ENCODE measurements around the gene IQCN. TPM values are rescaled to one million over a fixed set of nuclear protein-coding genes. Genes with fewer than 3 reads are reported as not detected.
A peak's percentile ranks its signal among the peaks of the same experiment; 100 is the strongest.

Gene IQCN
- total and polyA plus RNA-seq, 2 experiments from 2014 or later: 0.35 TPM; not detected in 1

DNA sequence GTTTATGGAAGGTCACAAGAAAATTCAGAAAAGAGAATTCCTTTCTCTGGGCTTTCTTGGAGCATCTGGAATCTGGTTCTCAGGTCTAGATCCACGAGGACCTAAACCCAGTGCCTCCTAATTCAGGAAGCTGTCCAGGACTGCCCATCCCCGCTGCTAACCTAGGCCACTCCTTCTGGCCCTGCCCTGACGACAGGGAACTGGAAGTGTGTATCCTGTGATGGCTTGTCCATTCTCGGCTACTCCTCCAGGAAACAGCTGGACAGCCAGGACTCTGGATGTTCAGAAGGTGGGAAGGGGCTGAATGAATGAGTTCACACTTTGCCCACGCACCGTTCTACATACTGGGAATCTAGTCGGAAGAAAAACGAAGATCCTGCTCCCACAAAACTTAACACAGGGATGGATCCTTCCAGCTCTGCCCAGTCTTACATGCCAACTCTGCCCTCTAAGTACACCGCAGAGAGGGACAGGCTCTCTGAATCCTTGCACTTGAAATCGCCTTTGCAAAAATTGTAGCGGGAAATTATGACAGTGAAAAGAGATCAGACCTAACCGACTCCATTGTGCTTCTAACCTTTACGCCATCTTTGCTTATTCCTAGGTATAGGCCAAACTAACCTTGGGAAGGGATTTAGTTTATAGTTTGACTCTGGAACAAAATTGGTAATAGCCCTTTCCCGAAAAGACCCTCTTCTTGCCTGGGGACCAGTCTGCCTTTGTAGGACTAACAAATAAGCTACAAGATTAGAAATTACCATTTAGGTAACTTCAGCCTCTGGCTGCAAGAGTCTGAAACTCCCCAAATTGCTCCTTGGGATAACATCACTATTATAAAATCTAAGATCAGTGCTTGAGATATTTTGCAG, 46.8 kb upstream of the IQCN start:
- Mint-ChIP-seq H3K4me1 (peaks cover 32% of the 10 kb centered on the region), H3K36me3 (ENCODE audit: low read depth) (peaks cover 33% of the 10 kb centered on the region), H3K27ac (peak overlapping the region; percentile 92; the same call in 1 of the 2 replicates), H3K27me3 (ENCODE audit: insufficient read depth, low read depth, poor library complexity) (peaks cover 21% of the 10 kb centered on the region), H3K4me3 (peak overlapping the region; percentile 92), H3K9me3 (no peaks in the 10 kb centered on the region)
- peaks cover 17% of the 10 kb centered on the region for H4K20me1 ChIP-seq (replicated peaks; ENCODE audit: insufficient read depth)
- no peak overlapping the region for H2AFZ ChIP-seq
- H3K4me1 ChIP-seq (ENCODE audit: insufficient read depth): peaks cover 14% of the 10 kb centered on the region
- DNase-seq (ENCODE audit: low spot score): no peak
- no peaks in the 10 kb centered on the region for H3K9me2 ChIP-seq (ENCODE audit: insufficient read depth)
- H3K27ac ChIP-seq (ENCODE audit: low read depth): peak overlapping the region; percentile 91; the same call in 1 of the 2 replicates
- TF ChIP-seq, protein P1, sequence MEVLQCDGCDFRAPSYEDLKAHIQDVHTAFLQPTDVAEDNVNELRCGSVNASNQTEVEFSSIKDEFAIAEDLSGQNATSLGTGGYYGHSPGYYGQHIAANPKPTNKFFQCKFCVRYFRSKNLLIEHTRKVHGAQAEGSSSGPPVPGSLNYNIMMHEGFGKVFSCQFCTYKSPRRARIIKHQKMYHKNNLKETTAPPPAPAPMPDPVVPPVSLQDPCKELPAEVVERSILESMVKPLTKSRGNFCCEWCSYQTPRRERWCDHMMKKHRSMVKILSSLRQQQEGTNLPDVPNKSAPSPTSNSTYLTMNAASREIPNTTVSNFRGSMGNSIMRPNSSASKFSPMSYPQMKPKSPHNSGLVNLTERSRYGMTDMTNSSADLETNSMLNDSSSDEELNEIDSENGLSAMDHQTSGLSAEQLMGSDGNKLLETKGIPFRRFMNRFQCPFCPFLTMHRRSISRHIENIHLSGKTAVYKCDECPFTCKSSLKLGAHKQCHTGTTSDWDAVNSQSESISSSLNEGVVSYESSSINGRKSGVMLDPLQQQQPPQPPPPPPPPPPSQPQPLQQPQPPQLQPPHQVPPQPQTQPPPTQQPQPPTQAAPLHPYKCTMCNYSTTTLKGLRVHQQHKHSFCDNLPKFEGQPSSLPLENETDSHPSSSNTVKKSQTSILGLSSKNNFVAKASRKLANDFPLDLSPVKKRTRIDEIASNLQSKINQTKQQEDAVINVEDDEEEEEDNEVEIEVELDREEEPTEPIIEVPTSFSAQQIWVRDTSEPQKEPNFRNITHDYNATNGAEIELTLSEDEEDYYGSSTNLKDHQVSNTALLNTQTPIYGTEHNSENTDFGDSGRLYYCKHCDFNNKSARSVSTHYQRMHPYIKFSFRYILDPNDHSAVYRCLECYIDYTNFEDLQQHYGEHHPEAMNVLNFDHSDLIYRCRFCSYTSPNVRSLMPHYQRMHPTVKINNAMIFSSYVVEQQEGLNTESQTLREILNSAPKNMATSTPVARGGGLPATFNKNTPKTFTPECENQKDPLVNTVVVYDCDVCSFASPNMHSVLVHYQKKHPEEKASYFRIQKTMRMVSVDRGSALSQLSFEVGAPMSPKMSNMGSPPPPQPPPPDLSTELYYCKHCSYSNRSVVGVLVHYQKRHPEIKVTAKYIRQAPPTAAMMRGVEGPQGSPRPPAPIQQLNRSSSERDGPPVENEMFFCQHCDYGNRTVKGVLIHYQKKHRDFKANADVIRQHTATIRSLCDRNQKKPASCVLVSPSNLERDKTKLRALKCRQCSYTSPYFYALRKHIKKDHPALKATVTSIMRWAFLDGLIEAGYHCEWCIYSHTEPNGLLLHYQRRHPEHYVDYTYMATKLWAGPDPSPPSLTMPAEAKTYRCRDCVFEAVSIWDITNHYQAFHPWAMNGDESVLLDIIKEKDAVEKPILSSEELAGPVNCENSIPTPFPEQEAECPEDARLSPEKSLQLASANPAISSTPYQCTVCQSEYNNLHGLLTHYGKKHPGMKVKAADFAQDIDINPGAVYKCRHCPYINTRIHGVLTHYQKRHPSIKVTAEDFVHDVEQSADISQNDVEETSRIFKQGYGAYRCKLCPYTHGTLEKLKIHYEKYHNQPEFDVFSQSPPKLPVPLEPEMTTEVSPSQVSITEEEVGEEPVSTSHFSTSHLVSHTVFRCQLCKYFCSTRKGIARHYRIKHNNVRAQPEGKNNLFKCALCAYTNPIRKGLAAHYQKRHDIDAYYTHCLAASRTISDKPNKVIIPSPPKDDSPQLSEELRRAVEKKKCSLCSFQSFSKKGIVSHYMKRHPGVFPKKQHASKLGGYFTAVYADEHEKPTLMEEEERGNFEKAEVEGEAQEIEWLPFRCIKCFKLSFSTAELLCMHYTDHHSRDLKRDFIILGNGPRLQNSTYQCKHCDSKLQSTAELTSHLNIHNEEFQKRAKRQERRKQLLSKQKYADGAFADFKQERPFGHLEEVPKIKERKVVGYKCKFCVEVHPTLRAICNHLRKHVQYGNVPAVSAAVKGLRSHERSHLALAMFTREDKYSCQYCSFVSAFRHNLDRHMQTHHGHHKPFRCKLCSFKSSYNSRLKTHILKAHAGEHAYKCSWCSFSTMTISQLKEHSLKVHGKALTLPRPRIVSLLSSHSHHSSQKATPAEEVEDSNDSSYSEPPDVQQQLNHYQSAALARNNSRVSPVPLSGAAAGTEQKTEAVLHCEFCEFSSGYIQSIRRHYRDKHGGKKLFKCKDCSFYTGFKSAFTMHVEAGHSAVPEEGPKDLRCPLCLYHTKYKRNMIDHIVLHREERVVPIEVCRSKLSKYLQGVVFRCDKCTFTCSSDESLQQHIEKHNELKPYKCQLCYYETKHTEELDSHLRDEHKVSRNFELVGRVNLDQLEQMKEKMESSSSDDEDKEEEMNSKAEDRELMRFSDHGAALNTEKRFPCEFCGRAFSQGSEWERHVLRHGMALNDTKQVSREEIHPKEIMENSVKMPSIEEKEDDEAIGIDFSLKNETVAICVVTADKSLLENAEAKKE (CRISPR knock-in tag; IDR thresholded peaks at IDR 0.05): no peak
- TF ChIP-seq JUNB (IDR thresholded peaks at IDR 0.05; ENCODE audit: unreplicated experiment) (no peak), STAT1 (IDR thresholded peaks at IDR 0.05; ENCODE audit: unreplicated experiment) (no peak), EZH2phosphoT487 (IDR thresholded peaks at IDR 0.05; ENCODE audit: unreplicated experiment) (no peak), ZNF114 (CRISPR knock-in tag; IDR thresholded peaks at IDR 0.05) (no peak), ZNF331 (CRISPR knock-in tag; IDR thresholded peaks at IDR 0.05; ENCODE audit: low read depth) (no peak), NANOG (IDR thresholded peaks at IDR 0.05; ENCODE audit: borderline replicate concordance) (no peak), POLR2AphosphoS5 (IDR thresholded peaks at IDR 0.05; ENCODE audit: low read depth) (no peak), EZH2 (IDR thresholded peaks at IDR 0.05; ENCODE audit: low read depth, unreplicated experiment) (no peak), CREB1 (CRISPR knock-in tag; IDR thresholded peaks at IDR 0.05; ENCODE audit: low read depth) (no peak)
- TF ChIP-seq, protein P2, sequence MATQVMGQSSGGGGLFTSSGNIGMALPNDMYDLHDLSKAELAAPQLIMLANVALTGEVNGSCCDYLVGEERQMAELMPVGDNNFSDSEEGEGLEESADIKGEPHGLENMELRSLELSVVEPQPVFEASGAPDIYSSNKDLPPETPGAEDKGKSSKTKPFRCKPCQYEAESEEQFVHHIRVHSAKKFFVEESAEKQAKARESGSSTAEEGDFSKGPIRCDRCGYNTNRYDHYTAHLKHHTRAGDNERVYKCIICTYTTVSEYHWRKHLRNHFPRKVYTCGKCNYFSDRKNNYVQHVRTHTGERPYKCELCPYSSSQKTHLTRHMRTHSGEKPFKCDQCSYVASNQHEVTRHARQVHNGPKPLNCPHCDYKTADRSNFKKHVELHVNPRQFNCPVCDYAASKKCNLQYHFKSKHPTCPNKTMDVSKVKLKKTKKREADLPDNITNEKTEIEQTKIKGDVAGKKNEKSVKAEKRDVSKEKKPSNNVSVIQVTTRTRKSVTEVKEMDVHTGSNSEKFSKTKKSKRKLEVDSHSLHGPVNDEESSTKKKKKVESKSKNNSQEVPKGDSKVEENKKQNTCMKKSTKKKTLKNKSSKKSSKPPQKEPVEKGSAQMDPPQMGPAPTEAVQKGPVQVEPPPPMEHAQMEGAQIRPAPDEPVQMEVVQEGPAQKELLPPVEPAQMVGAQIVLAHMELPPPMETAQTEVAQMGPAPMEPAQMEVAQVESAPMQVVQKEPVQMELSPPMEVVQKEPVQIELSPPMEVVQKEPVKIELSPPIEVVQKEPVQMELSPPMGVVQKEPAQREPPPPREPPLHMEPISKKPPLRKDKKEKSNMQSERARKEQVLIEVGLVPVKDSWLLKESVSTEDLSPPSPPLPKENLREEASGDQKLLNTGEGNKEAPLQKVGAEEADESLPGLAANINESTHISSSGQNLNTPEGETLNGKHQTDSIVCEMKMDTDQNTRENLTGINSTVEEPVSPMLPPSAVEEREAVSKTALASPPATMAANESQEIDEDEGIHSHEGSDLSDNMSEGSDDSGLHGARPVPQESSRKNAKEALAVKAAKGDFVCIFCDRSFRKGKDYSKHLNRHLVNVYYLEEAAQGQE (IDR thresholded peaks at IDR 0.05; ENCODE audit: unreplicated experiment): no peak
- TF ChIP-seq, protein P3, sequence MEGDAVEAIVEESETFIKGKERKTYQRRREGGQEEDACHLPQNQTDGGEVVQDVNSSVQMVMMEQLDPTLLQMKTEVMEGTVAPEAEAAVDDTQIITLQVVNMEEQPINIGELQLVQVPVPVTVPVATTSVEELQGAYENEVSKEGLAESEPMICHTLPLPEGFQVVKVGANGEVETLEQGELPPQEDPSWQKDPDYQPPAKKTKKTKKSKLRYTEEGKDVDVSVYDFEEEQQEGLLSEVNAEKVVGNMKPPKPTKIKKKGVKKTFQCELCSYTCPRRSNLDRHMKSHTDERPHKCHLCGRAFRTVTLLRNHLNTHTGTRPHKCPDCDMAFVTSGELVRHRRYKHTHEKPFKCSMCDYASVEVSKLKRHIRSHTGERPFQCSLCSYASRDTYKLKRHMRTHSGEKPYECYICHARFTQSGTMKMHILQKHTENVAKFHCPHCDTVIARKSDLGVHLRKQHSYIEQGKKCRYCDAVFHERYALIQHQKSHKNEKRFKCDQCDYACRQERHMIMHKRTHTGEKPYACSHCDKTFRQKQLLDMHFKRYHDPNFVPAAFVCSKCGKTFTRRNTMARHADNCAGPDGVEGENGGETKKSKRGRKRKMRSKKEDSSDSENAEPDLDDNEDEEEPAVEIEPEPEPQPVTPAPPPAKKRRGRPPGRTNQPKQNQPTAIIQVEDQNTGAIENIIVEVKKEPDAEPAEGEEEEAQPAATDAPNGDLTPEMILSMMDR (conservative IDR thresholded peaks at IDR 0.05; ENCODE audit: low read depth in 2 of 2): no peak
- TF ChIP-seq, protein P4, sequence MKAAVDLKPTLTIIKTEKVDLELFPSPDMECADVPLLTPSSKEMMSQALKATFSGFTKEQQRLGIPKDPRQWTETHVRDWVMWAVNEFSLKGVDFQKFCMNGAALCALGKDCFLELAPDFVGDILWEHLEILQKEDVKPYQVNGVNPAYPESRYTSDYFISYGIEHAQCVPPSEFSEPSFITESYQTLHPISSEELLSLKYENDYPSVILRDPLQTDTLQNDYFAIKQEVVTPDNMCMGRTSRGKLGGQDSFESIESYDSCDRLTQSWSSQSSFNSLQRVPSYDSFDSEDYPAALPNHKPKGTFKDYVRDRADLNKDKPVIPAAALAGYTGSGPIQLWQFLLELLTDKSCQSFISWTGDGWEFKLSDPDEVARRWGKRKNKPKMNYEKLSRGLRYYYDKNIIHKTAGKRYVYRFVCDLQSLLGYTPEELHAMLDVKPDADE (IDR thresholded peaks at IDR 0.05): no peak
- H3K36me3 ChIP-seq (ENCODE audit: insufficient read depth): no peaks in the 10 kb centered on the region; the same call in 1 of the 2 replicates
- peak overlapping the region; percentile 76 for H3K4me3 ChIP-seq
- H3K4me2 ChIP-seq: peak overlapping the region; percentile 92
- peaks cover 60% of the 10 kb centered on the region for H3K79me2 ChIP-seq (replicated peaks; ENCODE audit: insufficient read depth)
- H3K27me3 ChIP-seq (ENCODE audit: insufficient read depth): no peaks in the 10 kb centered on the region
- no peak for ATAC-seq
- peaks cover 38% of the 10 kb centered on the region; the same call in 1 of the 2 replicates for H3F3A ChIP-seq (replicated peaks; ENCODE audit: low read depth)
